ENCODE data around the gene ENTHD1.

Gene ENTHD1

GRCh38 chr22:39716534-39716933 is 177.0 kb downstream of the ENTHD1 start:
- Histone ChIP-seq H3K36me3 (ENCODE audit: insufficient read depth, low read length) (no peaks in the 10 kb centered on the region), H3K4me2 (ENCODE audit: low read length) (no peak overlapping the region), H2AFZ (ENCODE audit: low read length) (no peak overlapping the region), H3K4me1 (ENCODE audit: insufficient read depth, low read length, severe bottlenecking) (no peaks in the 10 kb centered on the region), H3K9me3 (ENCODE audit: low read length) (no peaks in the 10 kb centered on the region), H3K79me2 (ENCODE audit: insufficient read depth, low read length) (no peaks in the 10 kb centered on the region), H4K20me1 (ENCODE audit: insufficient read depth, low read length) (no peaks in the 10 kb centered on the region), H3K27me3 (ENCODE audit: insufficient read depth, low read length) (no peaks in the 10 kb centered on the region), H3K4me3 (ENCODE audit: low read depth, low read length, poor library complexity, severe bottlenecking) (no peak overlapping the region), H3K27ac (ENCODE audit: low read depth, low read length, poor library complexity, severe bottlenecking) (no peak overlapping the region), H3K9me2 (ENCODE audit: low read depth, low read length) (no peaks in the 10 kb centered on the region), H3F3A (ENCODE audit: insufficient read depth, low read length) (no peaks in the 10 kb centered on the region), H3K9ac (ENCODE audit: low read length) (no peak overlapping the region)
- TF ChIP-seq, protein P1, sequence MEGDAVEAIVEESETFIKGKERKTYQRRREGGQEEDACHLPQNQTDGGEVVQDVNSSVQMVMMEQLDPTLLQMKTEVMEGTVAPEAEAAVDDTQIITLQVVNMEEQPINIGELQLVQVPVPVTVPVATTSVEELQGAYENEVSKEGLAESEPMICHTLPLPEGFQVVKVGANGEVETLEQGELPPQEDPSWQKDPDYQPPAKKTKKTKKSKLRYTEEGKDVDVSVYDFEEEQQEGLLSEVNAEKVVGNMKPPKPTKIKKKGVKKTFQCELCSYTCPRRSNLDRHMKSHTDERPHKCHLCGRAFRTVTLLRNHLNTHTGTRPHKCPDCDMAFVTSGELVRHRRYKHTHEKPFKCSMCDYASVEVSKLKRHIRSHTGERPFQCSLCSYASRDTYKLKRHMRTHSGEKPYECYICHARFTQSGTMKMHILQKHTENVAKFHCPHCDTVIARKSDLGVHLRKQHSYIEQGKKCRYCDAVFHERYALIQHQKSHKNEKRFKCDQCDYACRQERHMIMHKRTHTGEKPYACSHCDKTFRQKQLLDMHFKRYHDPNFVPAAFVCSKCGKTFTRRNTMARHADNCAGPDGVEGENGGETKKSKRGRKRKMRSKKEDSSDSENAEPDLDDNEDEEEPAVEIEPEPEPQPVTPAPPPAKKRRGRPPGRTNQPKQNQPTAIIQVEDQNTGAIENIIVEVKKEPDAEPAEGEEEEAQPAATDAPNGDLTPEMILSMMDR (IDR thresholded peaks at IDR 0.05; ENCODE audit: low read length): no peak
- TF ChIP-seq EZH2 (IDR thresholded peaks at IDR 0.05; ENCODE audit: borderline replicate concordance, low read length): no peak

DNA sequence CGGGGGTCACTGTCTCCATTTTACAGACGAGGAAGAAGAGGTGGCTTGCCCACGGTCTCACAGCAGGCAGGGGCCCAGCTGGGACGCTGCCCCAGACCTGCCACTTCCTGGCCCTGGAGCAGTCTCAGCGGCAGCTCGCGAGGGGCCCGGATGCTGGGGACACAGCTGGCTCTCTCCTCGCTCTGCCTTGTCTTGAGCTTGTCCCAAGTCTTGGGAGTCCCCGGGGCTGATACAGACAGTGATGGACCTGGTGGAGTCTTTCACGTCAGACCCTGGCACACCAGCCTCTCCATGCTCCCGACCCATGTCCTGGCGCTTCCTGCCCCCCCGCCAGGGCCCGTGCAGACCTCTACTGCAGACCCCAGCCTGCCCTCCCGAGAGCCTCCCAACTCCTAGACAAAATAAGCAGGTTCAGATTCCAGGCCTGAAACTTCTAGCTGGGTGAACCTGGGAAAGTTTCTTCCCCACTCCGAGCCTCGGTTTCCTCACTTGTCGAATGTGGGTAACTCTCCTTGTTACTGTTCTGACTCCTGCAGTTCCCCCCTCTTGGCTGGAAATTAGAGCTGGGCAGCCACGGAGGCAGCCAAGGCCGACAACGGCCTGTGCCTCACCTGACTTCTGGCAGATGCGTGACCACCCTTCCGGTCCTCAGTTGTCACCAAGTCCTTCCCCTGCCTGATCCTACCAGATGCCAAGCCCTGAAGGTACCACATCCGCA is 177.6 kb downstream of the ENTHD1 start:
- H4K20me1 ChIP-seq (ENCODE audit: insufficient read depth, low read length): no peaks in the 10 kb centered on the region
- no peak overlapping the region for H3K4me2 ChIP-seq (ENCODE audit: low read length)
- no peak overlapping the region for H3K4me3 ChIP-seq (ENCODE audit: low read depth, low read length, poor library complexity, severe bottlenecking)
- no peaks in the 10 kb centered on the region for H3K4me1 ChIP-seq (ENCODE audit: insufficient read depth, low read length, severe bottlenecking)
- no peaks in the 10 kb centered on the region for H3K9me3 ChIP-seq (ENCODE audit: low read length)
- H3K36me3 ChIP-seq (ENCODE audit: insufficient read depth, low read length): no peaks in the 10 kb centered on the region
- no peaks in the 10 kb centered on the region for H3K79me2 ChIP-seq (ENCODE audit: insufficient read depth, low read length)
- H3F3A ChIP-seq (ENCODE audit: insufficient read depth, low read length): no peaks in the 10 kb centered on the region
- no peak overlapping the region for H3K27ac ChIP-seq (ENCODE audit: low read depth, low read length, poor library complexity, severe bottlenecking)
- H3K9ac ChIP-seq (ENCODE audit: low read length): no peak overlapping the region
- TF ChIP-seq, protein P1 (IDR thresholded peaks at IDR 0.05; ENCODE audit: low read length): no peak
- TF ChIP-seq EZH2 (IDR thresholded peaks at IDR 0.05; ENCODE audit: borderline replicate concordance, low read length): no peak
- H3K9me2 ChIP-seq (ENCODE audit: low read depth, low read length): no peaks in the 10 kb centered on the region
- no peaks in the 10 kb centered on the region for H3K27me3 ChIP-seq (ENCODE audit: insufficient read depth, low read length)
- no peak overlapping the region for H2AFZ ChIP-seq (ENCODE audit: low read length)

- Histone ChIP-seq H3K9me2 (ENCODE audit: low read depth, low read length) (no peaks in the 10 kb centered on the region), H3F3A (ENCODE audit: insufficient read depth, low read length) (no peaks in the 10 kb centered on the region), H3K4me1 (ENCODE audit: insufficient read depth, low read length, severe bottlenecking) (no peaks in the 10 kb centered on the region), H3K9me3 (ENCODE audit: low read length) (no peaks in the 10 kb centered on the region), H3K27ac (ENCODE audit: low read depth, low read length, poor library complexity, severe bottlenecking) (no peak overlapping the region), H2AFZ (ENCODE audit: low read length) (no peak overlapping the region), H3K36me3 (ENCODE audit: insufficient read depth, low read length) (no peaks in the 10 kb centered on the region), H3K27me3 (ENCODE audit: insufficient read depth, low read length) (0 out of 2 replicates have a peak, but pooled peaks cover 6% of the 10 kb centered on the region), H3K9ac (ENCODE audit: low read length) (no peak overlapping the region), H3K79me2 (ENCODE audit: insufficient read depth, low read length) (no peaks in the 10 kb centered on the region), H4K20me1 (ENCODE audit: insufficient read depth, low read length) (no peaks in the 10 kb centered on the region), H3K4me3 (ENCODE audit: low read depth, low read length, poor library complexity, severe bottlenecking) (no peak overlapping the region), H3K4me2 (ENCODE audit: low read length) (no peak overlapping the region)
- TF ChIP-seq, protein P1 (IDR thresholded peaks at IDR 0.05; ENCODE audit: low read length): no peak
- TF ChIP-seq EZH2 (IDR thresholded peaks at IDR 0.05; ENCODE audit: borderline replicate concordance, low read length): no peak
Observed at GRCh38 chr22:39714321-39714720, 179.2 kb downstream of the ENTHD1 start.
